ENCODE data around the gene GOLT1B.
"Not testable (repeated sequence)": the region's sequence is repeated elsewhere in the genome, so short reads cannot be mapped to it uniquely, and the experiment has no call there.

GOLT1B gene, protein sequence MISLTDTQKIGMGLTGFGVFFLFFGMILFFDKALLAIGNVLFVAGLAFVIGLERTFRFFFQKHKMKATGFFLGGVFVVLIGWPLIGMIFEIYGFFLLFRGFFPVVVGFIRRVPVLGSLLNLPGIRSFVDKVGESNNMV

DNA sequence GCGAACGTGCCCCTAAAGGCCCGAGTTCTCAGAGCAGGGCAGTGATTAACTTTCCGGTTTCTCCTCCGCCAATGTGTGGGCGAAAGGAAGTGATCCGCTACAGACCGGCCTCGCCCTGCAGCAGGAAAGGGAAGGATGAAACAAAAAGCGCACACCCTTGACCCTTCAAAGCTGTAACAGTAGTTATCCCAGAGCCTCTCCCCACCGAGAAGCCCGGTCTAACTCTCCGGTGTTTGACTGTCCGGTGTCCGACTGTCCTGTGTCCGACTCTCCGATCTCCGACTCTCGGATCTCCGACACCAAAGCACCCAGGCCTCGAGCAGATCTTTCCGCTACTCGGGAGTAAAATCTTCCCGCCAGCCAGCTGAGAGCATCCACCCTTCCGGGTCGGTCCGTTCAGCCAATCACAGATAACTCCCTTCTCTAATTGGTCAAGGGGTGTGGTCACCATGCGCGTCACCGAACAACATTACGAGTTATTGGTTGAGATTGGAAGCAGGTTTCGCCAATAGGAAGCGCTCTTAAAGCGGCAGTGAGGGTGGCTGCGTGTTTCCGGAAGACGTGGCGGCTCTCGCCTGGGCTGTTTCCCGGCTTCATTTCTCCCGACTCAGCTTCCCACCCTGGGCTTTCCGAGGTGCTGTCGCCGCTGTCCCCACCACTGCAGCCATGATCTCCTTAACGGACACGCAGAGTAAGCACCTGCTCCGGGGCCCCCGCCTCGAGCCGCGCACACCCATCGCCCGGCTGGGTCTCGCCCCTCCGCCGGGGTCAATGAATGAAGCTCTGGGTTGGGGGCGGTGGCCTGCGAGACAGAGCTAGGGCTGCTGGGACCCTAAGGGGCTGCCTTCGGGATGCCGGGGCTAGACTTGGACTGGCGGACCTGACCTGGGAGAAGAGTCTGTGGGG lies at the start of gene GOLT1B, which contains the start of gene RECQL:
Gene GOLT1B, plus strand, starts transcription at position 532 of the 906 bp plus-strand sequence. Its CDS starts 135 bp downstream, at position 667.
Gene RECQL, minus strand, starts transcription at position 378 of the 906 bp plus-strand sequence. CDS start 2,065 bp downstream, outside the sequence.
- in situ Hi-C loops (cut with MboI; ENCODE audit: low pct_unique_long_range_greater_than_20kb, low sequenced_read_pairs, unreplicated experiment): loop anchor here (10.0 kb wide), 1 partner anchor 143 kb away; no protein-coding TSS in a partner anchor
- peak; percentile 90 for DNase-seq (ENCODE audit: low spot score)
- TF ChIP-seq, protein P1, sequence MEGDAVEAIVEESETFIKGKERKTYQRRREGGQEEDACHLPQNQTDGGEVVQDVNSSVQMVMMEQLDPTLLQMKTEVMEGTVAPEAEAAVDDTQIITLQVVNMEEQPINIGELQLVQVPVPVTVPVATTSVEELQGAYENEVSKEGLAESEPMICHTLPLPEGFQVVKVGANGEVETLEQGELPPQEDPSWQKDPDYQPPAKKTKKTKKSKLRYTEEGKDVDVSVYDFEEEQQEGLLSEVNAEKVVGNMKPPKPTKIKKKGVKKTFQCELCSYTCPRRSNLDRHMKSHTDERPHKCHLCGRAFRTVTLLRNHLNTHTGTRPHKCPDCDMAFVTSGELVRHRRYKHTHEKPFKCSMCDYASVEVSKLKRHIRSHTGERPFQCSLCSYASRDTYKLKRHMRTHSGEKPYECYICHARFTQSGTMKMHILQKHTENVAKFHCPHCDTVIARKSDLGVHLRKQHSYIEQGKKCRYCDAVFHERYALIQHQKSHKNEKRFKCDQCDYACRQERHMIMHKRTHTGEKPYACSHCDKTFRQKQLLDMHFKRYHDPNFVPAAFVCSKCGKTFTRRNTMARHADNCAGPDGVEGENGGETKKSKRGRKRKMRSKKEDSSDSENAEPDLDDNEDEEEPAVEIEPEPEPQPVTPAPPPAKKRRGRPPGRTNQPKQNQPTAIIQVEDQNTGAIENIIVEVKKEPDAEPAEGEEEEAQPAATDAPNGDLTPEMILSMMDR (IDR thresholded peaks at IDR 0.05; ENCODE audit: extremely low read depth, insufficient read depth, missing control alignments): no peak

DNA sequence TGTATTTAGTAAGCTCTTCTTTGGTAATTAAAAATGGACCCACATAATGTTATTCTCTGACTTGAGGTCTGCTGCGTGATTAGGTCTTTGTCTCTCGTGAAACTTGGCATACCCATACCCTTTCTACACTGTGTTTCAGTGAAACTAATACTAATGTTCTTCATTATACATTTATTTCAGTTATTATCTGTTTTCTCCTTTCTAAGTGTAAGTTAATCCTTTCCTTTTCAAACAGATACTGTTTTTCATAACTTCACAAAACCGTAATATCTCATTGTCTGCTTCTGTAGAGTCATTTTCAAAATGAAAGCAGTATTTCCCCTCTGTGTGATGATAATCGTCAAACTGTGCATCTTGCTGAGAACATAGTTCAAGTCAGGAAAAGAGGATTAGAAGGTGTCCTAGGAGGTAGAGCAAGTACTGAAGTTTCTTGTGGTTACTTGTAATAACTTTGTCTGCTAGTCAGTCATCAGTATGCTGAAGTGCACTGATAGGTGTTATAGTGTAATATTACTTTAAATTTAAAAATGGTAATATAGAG lies 48.2 kb upstream of the GOLT1B start:
- in situ Hi-C loops (cut with MboI; ENCODE audit: low pct_unique_long_range_greater_than_20kb, low sequenced_read_pairs, unreplicated experiment): no loop called here
- DNase-seq (ENCODE audit: low spot score): no peak
- TF ChIP-seq, protein P1 (IDR thresholded peaks at IDR 0.05; ENCODE audit: extremely low read depth, insufficient read depth, missing control alignments): no peak

DNA sequence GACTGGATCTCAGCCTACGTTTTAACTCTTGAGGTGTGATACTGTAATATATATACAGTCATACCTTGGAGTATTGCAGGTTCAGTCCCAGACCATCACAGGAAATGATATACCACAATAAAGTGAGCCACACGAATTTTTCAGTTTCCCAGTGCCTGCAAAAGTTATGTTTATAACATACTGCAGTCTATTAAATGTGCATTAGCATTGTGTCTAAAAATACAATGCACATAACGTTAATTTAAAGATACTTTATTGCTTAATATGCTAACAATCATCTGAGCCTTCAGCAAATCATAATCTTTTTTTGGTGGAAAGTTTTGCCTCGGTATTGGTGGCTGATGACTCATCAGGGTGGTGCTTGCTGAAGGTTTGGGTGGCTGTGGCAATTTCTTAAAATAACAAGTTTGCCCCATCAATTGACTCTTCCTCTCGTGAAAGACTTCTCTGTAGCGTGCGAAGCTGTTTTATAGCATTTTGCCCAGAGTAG lies 45.3 kb upstream of the GOLT1B start:
- TF ChIP-seq, protein P1 (IDR thresholded peaks at IDR 0.05; ENCODE audit: extremely low read depth, insufficient read depth, missing control alignments): no peak

DNA sequence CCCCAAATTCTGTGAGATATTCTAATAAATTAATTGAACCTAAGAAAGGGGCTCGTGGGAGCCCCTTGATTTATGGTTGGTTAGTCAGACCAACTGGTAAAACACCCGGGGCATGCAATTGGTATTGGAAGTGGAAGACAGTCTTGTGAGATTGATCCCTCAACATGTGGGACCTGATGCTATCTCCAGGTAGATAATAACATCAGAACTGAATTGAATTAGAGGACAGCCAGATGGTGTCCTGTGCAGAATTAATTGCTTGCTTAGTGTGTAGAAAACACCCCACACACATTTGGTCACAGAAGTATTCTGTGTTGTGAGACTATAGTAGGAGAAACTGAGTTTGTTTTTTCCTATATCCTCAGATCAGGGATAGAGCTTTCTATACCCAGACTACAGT lies 42.1 kb upstream of the GOLT1B start:
- TF ChIP-seq, protein P1 (IDR thresholded peaks at IDR 0.05; ENCODE audit: extremely low read depth, insufficient read depth, missing control alignments): no peak
- no peak for DNase-seq (ENCODE audit: low spot score)
- in situ Hi-C loops (cut with MboI; ENCODE audit: low pct_unique_long_range_greater_than_20kb, low sequenced_read_pairs, unreplicated experiment): no loop called here

More for the DNA sequence above, 45.3 kb upstream of the GOLT1B start:
- in situ Hi-C loops (cut with MboI; ENCODE audit: low pct_unique_long_range_greater_than_20kb, low sequenced_read_pairs, unreplicated experiment): no loop called here
- DNase-seq (ENCODE audit: low spot score): no peak

DNA sequence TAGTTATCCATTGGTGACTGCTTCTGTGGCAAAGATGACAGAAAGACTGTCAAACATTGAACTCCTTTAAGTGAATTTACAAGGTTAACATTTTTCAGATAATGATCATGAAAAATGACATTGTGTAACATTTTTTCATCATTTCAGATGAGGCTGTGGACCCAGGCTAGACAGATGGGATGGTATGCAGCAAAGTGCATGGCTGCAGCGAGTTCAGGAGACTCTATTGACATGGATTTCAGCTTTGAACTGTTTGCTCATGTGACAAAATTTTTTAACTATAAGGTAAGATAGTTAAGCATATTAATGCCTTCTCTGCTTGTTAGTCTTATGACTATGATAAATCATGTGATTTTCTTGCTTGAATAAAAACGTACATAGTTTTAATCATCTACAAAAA lies 34.3 kb upstream of the GOLT1B start:
- in situ Hi-C loops (cut with MboI; ENCODE audit: low pct_unique_long_range_greater_than_20kb, low sequenced_read_pairs, unreplicated experiment); DNase-seq (ENCODE audit: low spot score): not testable (repeated sequence)

DNA sequence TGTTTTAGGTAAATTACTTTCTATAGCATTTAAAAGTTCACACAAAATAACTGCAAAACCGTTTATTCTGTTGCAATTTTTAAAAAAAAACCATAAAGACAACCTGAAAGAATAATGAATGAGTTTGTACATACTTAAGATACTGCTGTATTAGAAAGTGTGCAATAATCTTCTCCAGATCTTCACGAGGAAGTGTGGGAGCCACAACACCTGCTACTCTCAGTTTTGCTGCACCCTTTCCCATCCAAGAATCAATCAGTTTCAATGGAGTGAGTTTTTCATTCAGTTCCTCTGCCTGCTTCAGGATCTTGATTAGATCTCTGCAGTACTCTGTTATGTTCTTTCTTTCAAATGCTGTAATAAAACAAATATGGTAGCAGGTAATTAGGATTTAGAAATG lies 30.3 kb upstream of the GOLT1B start:
- in situ Hi-C loops (cut with MboI; ENCODE audit: low pct_unique_long_range_greater_than_20kb, low sequenced_read_pairs, unreplicated experiment): no loop called here
- TF ChIP-seq, protein P1 (IDR thresholded peaks at IDR 0.05; ENCODE audit: extremely low read depth, insufficient read depth, missing control alignments): no peak
- DNase-seq (ENCODE audit: low spot score): no peak

Measured in GM13977 (cell line).